HepG2 (cell line): ENCODE measurements around the gene ANG. TPM values are rescaled to one million over a fixed set of nuclear protein-coding genes. Genes with fewer than 3 reads are reported as not detected.

Experiments
- AHDC1 ChIP-seq: sonication (generic); formaldehyde crosslinking; IDR thresholded peaks from 2 replicates; pipeline ENCODE4 v1.5.1; 2020; ENCODE audit warnings: mild to moderate bottlenecking, missing genetic modification reagents, borderline replicate concordance
- ARNT2 ChIP-seq: sonication (generic); formaldehyde crosslinking; IDR thresholded peaks from 2 replicates; pipeline ENCODE4 v1.8.0; 2022; ENCODE audit warnings: mild to moderate bottlenecking, low read depth, missing genetic modification reagents, moderate library complexity
- ESRRA ChIP-seq: sonication (generic); formaldehyde crosslinking; IDR thresholded peaks from 2 replicates; pipeline ENCODE4 v1.5.1; 2020; ENCODE audit warnings: mild to moderate bottlenecking, low read depth, missing genetic modification reagents
- FOSL1 ChIP-seq: sonication (generic); formaldehyde crosslinking; IDR thresholded peaks from 2 replicates; pipeline ENCODE4 v1.9.0; 2021; ENCODE audit warnings: missing genetic modification reagents, borderline replicate concordance
- FOXA1 ChIP-seq, 2 experiments: fragments of 450-650 bp in 1 of 2; sonication (generic) in 1 of 2; formaldehyde crosslinking in 1 of 2; IDR thresholded peaks; 2 replicates each; pipeline versions ENCODE4 v1.4.0 to v1.6.1; 2016 to 2020; ENCODE audit warnings: missing genetic modification reagents in 1 of 2
- GABPB1 ChIP-seq: IDR thresholded peaks from 2 replicates; pipeline ENCODE4 v1.6.1; 2016; ENCODE audit warnings: mild to moderate bottlenecking, missing genetic modification reagents, moderate library complexity, missing compliant biosample characterization
- ISX ChIP-seq: sonication (generic); formaldehyde crosslinking; conservative IDR thresholded peaks from 2 replicates; pipeline ENCODE4 v1.5.0; 2020; ENCODE audit warnings: missing genetic modification reagents
- MAFF ChIP-seq: IDR thresholded peaks from 2 replicates; pipeline ENCODE4 v1.6.1; 2011; ENCODE audit warnings: low read depth, low read length, improper control_type of control experiment
- MED1 ChIP-seq: sonication (generic); formaldehyde crosslinking; IDR thresholded peaks from 2 replicates; pipeline ENCODE4 v1.4.0; 2020; ENCODE audit warnings: missing genetic modification reagents
- MEIS2 ChIP-seq: sonication (generic); formaldehyde crosslinking; IDR thresholded peaks from 2 replicates; pipeline ENCODE4 v1.9.0; 2021; ENCODE audit warnings: mild to moderate bottlenecking, missing genetic modification reagents
- NR2C2 ChIP-seq: sonication (generic); formaldehyde crosslinking; IDR thresholded peaks from 2 replicates; pipeline ENCODE4 v1.4.0; 2020; ENCODE audit warnings: missing genetic modification reagents, mild to moderate bottlenecking, moderate library complexity, borderline replicate concordance
- PAF1 ChIP-seq: IDR thresholded peaks from 2 replicates; pipeline ENCODE4 v1.6.1; 2016; ENCODE audit warnings: missing genetic modification reagents, missing compliant biosample characterization
- POLR2A ChIP-seq, 2 experiments: IDR thresholded peaks; 2 replicates each; pipeline ENCODE4 v1.6.1; 2011; ENCODE audit warnings: low read depth in 2 of 2, low read length in 2 of 2, mild to moderate bottlenecking in 1 of 2, moderate library complexity in 1 of 2; ENCODE audit not compliant: insufficient read depth in 1 of 2
- PPARG ChIP-seq: conservative IDR thresholded peaks from 2 replicates; pipeline ENCODE4 v1.6.1; 2016; ENCODE audit warnings: missing biosample characterization, missing genetic modification reagents
- YEATS2 ChIP-seq: sonication (generic); formaldehyde crosslinking; IDR thresholded peaks from 2 replicates; pipeline ENCODE4 v1.4.0; 2020; ENCODE audit warnings: missing genetic modification reagents, borderline replicate concordance
- ZSCAN29 ChIP-seq: sonication (generic); formaldehyde crosslinking; conservative IDR thresholded peaks from 2 replicates; pipeline ENCODE4 v1.4.0; 2020; ENCODE audit warnings: mild to moderate bottlenecking, missing genetic modification reagents
- ZSCAN9 ChIP-seq: IDR thresholded peaks from 2 replicates; pipeline ENCODE4 v1.6.1; 2016; ENCODE audit warnings: borderline replicate concordance
- ZUFSP ChIP-seq: sonication (generic); formaldehyde crosslinking; IDR thresholded peaks from 2 replicates; pipeline ENCODE4 v1.9.0; 2021; ENCODE audit warnings: missing genetic modification reagents, mild to moderate bottlenecking, borderline replicate concordance
- polyA plus RNA-seq, 8 experiments: library from polyadenylated mRNA; depleted of rRNA in 3 of 8; stranded (reverse) in 7 of 8; unstranded in 1 of 8; fragments of >200 nt; fragmentation: Illumina TruSeq in 4 of 8; extraction: Trizol in 4 of 8; gene quantifications; 2 replicates each; pipeline versions ENCODE4 v1.2.1 to v1.2.3, GENCODE V29; 2011 to 2016; ENCODE audit warnings: low read depth in 4 of 8, missing spikeins in 1 of 8, mixed read lengths in 1 of 8; ENCODE audit not compliant: insufficient read depth in 1 of 8
- total RNA-seq, 5 experiments: library from RNA; depleted of rRNA; stranded (reverse); fragments of >200 nt; fragmentation: Illumina TruSeq; extraction: Trizol; gene quantifications; 2 replicates each; pipeline ENCODE4 v1.2.3, GENCODE V29; 2016; ENCODE audit warnings: low read depth in 1 of 5
- TF ChIP-seq, protein P1 (sequence below): sonication (generic); formaldehyde crosslinking; IDR thresholded peaks from 2 replicates; pipeline ENCODE4 v1.5.0; 2020; ENCODE audit warnings: missing genetic modification reagents

The ANG gene
- total and polyA plus RNA-seq, 2 of the 13 experiments (the other 11 are each of a cell fraction or from before 2014, with no cell fraction given) = 83.6 to 401 TPM

DNA sequence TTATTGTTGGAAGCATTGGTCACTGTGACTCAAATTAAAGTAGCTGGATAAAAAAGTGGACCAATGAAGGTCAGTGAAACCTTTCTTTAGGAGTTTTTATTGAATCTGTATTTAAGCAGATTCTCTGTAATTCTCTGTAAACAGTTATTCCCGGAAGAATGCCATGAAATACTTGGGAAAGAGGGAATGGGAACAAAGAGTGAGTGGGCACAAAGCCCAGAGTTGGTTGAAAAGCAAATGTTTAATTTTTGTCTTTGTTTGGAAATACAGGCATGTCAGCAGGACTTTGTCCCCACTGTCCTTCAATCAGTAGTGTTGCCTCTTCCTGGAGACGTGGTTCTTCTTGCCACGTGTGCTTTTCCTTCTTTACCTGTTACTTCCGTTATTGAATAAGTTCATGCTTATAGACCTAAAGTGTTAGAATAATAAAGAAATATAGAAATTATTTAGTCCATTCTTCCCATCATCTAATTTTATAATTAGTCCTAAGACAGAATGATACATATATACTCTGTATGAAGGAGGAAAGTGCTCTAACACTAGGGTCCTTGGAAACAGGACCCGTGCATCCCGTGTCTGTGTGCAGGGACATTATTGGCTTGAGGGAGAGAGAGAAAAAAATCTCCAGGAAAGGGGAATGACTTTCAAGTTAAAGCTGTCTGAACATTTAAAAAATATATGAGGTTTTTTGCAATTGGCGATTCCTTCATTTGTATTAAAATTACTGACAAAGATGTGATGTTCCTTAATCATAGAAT is 2.0 kb upstream of the ANG start (continued):
- TF ChIP-seq ZSCAN9 (CRISPR knock-in tag) = peak; percentile 95
- TF ChIP-seq, protein P1, sequence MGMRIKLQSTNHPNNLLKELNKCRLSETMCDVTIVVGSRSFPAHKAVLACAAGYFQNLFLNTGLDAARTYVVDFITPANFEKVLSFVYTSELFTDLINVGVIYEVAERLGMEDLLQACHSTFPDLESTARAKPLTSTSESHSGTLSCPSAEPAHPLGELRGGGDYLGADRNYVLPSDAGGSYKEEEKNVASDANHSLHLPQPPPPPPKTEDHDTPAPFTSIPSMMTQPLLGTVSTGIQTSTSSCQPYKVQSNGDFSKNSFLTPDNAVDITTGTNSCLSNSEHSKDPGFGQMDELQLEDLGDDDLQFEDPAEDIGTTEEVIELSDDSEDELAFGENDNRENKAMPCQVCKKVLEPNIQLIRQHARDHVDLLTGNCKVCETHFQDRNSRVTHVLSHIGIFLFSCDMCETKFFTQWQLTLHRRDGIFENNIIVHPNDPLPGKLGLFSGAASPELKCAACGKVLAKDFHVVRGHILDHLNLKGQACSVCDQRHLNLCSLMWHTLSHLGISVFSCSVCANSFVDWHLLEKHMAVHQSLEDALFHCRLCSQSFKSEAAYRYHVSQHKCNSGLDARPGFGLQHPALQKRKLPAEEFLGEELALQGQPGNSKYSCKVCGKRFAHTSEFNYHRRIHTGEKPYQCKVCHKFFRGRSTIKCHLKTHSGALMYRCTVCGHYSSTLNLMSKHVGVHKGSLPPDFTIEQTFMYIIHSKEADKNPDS (CRISPR knock-in tag) = 0 out of 2 replicates have a peak, but pooled peaks have one; percentile 3
- peak; percentile 61 to 79 for TF ChIP-seq POLR2A (IDR thresholded peaks at IDR 0.05; ENCODE audit: insufficient read depth in 1 of 2, low read depth in 2 of 2, low read length in 2 of 2)
- TF ChIP-seq FOSL1 = no peak
- TF ChIP-seq ZUFSP (CRISPR knock-in tag) = no peak
- TF ChIP-seq MEIS2 (CRISPR knock-in tag) = peak; percentile 93
- 0 out of 2 replicates have a peak, but pooled peaks have one; percentile 34 for TF ChIP-seq ZSCAN29 (CRISPR knock-in tag)
- TF ChIP-seq AHDC1 (CRISPR knock-in tag) = peak; percentile 77; the same call in 1 of the 2 replicates
- peak; percentile 60; the same call in 1 of the 2 replicates for TF ChIP-seq YEATS2
- peak; percentile 51 for TF ChIP-seq FOXA1 (IDR thresholded peaks at IDR 0.05)
- peak; percentile 88 for TF ChIP-seq FOXA1 (CRISPR knock-in tag; IDR thresholded peaks at IDR 0.05)
- peak; percentile 50; the same call in 1 of the 2 replicates for TF ChIP-seq NR2C2 (CRISPR knock-in tag)
- peak; percentile 78 for TF ChIP-seq MAFF
- TF ChIP-seq GABPB1 = peak; percentile 67
- TF ChIP-seq ISX (CRISPR knock-in tag) = no peak
- TF ChIP-seq PAF1 (CRISPR knock-in tag) = 0 out of 2 replicates have a peak, but pooled peaks have one; percentile 38
- TF ChIP-seq MED1 (CRISPR knock-in tag) = peak; percentile 99
- peak; percentile 76 for TF ChIP-seq ESRRA (CRISPR knock-in tag)
- peak; percentile 88 for TF ChIP-seq PPARG (CRISPR knock-in tag)
- peak; percentile 58; the same call in 1 of the 2 replicates for TF ChIP-seq ARNT2
